CD4-positive, alpha-beta T cell treated with Interleukin-15 for 4 hours (primary cell): Measurements from ENCODE around the gene ANKRD33.

Experiments
- DNase-seq: peaks from one replicate; pipeline ENCODE4 v3.0.0-alpha.2; 2020; ENCODE audit warnings: low spot score

Gene ANKRD33

GRCh38 chr12:51901881-51902280 lies 14.0 kb downstream of the ANKRD33 start:
- DNase-seq: no peak

GRCh38 chr12:51904951-51905470 lies 17.1 kb downstream of the ANKRD33 start:
- no peak for DNase-seq

- DNase-seq: no peak
Measured at GRCh38 chr12:51905471-51906429, 17.8 kb downstream of the ANKRD33 start.

DNA sequence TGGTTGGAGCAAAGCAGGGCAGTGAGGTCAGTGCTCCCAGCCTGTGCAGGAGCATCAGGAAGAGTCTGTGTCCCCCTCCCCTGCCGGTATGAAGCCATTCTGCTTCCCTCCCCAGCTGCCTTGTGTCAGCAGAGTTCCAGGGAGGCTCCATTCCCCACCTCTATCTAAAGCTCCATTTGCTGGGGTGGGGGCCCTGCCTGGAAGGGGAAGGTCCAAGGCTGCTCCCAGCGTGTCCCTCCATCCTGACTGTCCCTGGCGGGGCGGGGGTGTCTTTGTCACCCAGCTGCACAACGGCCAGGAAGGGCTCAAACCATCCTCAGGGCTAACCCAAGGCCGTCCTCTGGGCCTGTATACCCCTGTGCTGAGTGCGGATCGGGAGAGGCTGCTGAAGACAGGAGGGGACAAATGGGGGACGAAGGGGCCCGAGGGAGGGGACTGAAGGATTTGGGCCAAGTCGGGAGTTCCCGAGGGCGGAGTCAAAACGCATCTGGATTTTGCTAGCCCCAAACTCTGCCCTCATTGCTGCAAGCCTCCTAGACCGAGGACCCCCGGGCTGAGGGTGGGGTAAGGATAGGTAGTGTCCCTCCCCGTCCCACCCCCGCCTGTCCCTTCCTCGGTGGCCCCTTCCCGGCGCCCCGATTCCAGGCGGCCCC lies 18.7 kb downstream of the ANKRD33 start:
- no peak for DNase-seq

DNA sequence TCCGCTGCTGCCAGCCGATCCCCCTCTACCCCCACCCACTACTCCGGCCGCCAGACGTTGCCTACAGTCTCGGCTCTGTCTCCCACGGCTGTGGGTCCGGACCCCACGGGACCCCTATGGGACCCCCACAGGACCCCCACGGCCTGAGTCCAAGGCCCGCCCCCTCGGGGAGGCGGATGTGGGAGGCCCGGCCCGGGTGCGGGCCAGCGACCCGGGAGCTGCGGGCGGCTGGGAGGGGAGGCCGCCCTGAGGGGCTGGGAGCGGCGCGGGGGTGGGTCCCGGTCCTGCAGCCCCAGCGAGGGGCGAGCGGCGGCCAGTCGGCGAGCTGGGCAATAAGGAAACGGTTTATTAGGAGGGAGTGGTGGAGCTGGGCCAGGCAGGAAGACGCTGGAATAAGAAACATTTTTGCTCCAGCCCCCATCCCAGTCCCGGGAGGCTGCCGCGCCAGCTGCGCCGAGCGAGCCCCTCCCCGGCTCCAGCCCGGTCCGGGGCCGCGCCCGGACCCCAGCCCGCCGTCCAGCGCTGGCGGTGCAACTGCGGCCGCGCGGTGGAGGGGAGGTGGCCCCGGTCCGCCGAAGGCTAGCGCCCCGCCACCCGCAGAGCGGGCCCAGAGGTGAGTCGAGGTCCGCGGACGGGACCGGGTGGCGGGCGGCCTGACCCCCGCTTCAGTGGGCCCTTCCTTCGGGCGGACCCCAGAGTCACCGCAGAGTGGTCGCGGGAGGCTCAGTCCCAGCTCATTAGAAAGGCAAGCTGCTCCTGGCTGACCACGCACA lies 19.4 kb downstream of the ANKRD33 start, which contains the start of gene ACVRL1:
TSS of gene ACVRL1 (plus strand) at position 422 of the 773 bp plus-strand sequence. CDS start 4,971 bp downstream, outside the sequence.
- DNase-seq: no peak

DNA sequence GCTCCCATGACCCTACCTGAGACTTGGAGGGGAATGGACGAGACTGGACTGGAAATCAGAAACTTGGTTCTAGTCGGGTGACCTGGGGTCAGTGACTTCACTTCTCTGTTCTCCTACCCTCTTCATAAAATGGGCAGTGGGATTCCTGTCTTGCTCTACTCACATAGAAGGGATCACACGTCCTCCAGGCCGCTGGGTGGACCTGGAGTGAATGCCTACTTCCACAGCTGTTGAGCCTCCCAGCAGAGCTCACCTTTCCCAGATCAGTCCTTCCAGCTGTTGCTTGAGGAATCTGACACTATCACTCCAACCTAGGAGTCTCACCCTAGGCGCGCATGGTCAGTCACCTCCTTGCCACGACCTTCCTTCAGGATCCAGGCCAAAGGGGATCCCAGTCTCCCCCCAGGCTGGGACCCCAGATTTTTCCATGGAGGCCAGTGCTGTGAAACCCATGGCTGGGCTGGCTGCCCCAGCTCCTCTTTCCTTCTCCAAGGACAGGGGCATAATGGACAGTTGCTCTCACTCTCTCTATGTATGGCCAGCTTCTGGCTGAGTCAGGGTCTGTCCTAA lies 20.0 kb downstream of the ANKRD33 start:
- DNase-seq: no peak

DNA sequence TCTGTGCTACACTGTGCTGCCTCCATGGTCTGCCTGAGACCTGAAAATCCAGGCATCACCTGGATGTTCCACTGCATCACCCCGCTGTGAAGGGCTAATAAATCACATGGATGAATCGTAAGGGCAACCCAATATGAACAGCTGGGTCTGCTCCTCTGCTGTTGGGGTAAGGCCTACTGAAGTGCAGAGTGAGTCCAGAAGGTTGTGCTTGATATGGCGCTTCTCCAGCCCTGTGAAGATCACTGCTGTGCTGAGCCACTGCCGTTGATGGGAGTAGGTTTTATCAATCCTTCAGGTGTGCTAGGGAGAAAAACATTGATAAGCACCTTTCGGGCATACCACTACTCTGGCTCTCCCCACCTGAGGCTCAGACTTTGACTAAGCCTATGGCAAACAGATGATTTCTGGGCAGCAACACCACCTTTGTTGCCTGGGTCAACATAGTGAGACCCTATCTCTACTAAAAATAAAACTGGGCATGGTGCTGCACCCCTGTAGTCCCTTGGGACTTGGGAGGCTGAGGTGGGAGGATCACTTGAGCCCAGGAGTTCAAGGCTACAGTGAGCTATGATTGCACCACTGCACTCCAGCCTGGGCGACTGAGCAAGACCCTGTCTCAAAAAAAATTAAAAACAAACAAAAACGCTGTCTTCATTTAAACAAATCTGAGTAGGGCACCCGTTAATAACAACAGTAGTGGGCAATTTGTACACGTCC lies 21.1 kb downstream of the ANKRD33 start:
- no peak for DNase-seq

DNA sequence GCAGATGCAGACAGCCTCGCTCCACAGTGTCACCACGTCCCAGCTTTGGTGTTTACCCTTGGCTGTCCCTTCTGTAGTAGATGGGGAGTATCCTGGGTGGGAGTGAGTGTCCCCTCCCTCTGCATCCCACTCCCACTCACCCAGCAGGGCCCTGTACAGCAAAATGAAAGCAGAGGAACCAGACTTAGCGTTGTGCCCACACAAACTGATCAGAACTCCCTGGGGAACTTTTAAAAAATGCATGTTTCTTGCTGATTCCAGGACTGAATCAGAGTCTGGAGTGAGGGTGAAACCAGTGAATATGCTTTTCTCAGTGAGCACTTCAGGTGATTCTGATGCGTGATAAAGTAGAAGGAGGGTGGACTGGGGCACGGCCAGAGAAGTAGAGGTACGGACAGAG lies 22.3 kb downstream of the ANKRD33 start:
- no peak for DNase-seq

DNA sequence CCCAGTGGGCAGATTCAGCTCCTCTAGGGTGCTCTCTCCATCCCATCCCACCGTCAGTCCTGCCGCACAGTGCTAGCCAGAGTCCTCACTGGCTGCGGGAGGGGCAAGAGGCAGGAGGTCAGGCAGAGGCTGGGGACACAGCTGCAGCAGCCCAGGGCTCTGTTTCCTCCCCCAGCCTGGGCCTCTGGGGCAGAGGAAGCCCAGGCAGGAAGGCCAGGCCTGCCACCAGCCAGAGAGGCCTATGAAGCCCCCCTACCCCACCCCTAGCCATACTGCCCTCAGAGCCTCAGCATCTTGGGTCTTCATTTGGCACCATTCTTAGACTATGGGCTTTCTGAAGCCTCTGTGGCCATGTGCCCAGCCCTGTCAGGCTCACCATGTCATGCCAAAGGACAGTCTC lies 22.8 kb downstream of the ANKRD33 start:
- no peak for DNase-seq

DNA sequence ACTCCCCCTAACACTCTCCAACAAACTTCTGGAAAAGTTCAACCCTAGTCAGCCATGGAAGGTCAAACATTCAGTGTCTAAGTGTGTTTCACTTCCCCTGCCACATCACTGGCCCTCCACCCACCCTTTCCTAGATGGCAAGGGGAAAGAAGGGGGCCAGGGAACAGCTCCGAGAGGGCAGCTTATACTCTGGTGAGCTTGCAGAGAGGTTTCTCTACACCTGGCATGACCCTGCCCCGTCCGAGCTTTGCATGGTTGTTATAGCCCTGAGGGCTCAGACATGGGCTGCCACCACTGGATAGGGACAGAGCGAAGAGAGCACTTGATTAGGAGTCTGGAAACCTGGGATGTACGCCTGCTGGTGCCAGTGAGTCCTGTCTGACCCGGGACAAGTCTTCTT lies 23.4 kb downstream of the ANKRD33 start:
- no peak for DNase-seq

DNA sequence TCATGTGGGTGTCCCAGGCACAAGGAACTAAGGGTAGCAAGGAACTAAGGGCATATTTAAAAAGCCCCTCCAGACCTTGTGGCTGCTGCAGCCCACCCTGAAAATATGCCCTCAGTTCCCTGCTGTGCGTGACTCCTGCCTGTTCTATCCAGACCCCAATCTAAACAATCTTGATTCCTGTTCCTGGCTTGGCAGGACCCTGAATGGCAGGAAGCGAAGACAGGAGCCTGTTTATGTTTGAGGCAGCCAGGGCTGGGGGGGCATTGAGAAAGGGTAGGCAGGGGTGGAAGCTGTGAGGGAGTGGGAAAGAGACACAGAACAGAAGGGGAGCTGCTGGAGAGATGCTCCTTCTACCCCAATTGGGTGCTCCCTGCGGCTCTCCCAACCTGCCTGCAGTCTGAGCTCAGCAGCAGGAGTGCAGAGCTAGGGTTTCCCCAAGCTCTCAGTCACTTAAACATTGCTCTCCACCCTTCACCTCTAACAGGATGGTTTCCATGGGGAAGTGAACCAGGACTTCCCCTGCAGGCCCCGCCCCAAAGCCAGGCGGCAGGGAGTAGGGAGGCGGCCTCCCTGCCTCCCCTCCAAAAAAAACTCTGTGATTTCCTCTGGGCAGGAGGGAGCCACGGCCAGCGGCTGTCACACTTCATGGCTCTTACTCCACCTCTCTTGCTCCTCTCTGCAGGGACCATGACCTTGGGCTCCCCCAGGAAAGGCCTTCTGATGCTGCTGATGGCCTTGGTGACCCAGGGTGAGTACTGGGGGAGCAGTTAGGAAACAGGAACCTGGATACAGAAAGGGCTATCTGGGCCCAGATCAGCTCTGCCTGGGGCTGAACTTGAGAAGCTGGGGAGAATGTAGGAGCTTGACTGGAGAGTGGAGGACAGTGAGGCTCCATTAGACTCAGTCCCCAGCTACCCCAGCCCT lies 24.1 kb downstream of the ANKRD33 start:
- DNase-seq: no peak

- DNase-seq: no peak
Measured at GRCh38 chr12:51913071-51914033, 25.4 kb downstream of the ANKRD33 start.

- DNase-seq: no peak
Measured at GRCh38 chr12:51914034-51914923, 26.4 kb downstream of the ANKRD33 start.

GRCh38 chr12:51915003-51915625 lies 27.2 kb downstream of the ANKRD33 start:
- DNase-seq: no peak

- DNase-seq: no peak
Measured at GRCh38 chr12:51915951-51916350, 28.0 kb downstream of the ANKRD33 start.

DNA sequence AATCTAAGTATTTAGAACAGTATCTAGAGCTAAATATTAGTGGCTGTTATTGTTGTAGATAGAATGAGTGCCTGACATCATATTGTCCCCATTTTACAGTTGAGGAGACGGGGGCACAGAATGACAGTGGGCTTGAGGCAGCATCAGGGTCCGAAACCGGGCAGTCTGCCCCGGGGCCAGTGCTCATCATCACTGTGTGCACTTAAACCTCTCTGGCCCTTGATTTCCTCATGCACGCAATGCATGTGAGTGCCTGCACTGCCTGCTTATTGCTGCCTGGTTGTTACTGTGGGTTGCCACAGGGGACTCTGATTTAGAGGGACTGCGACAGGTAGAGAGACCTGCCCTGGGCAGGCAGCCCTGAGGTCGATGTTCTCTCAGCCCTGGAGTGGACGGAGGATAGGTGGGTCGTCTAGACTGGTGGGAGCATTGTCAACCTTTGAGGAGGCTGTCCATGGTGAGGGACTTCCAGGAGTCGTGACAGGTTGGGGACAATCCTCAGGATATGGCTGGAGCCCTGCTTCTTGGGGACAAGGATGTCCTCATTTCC lies 29.2 kb downstream of the ANKRD33 start:
- DNase-seq: no peak
